ENCODE data around the gene ADAMTSL3. TPM values are rescaled to one million over a fixed set of nuclear protein-coding genes. Genes with fewer than 3 reads are reported as not detected.

ADAMTSL3 gene
- total RNA-seq, 1 donor from 2014 or later, result 0.17 TPM

DNA sequence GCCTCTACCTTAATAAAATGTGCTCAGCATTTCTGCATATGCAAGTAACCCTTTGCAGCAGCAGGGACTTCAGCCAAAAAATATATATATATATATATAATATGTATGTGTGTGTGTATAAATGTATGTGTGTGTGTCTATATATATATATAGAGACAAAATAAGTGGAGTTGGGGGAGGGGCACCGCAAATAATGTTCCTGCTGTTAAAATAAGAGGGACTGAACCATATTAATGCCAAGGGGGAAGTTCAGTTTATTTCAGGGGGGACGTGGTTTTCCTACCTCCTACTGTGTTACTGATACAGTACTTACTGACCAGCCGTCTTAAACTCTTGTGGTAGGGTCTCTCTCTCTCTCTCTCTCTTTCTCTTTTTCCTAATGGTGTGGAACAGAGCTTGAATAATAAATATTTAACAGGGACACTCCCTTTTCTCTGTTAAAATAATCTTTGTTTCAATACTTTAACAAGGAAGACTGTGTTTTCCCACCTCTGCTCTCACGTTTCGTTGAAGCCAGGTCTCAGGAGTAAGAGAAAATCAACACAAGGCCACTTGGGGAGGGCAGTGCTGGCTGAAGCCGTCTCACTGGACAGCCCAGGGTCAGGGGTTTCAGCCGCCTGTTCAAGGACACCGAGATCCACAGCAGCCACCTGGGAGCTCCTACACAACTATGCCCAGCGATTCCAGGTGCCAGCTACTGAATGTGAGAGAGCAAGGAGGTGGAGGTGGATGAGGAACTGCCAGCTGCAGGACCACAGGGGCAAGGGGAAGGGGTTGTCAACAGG lies 42.8 kb upstream of the ADAMTSL3 start:
- no peak overlapping the region for H3K27ac Mint-ChIP-seq (ENCODE audit: unreplicated experiment)
- TF ChIP-seq CTCF (IDR thresholded peaks at IDR 0.05), result no peak
- no peak overlapping the region for H3K4me3 Mint-ChIP-seq (ENCODE audit: unreplicated experiment)
- H3K4me1 Mint-ChIP-seq (ENCODE audit: low read depth), result no peaks in the 10 kb centered on the region
- no peaks in the 10 kb centered on the region for H3K9me3 Mint-ChIP-seq (ENCODE audit: low read depth)
- H3K27me3 Mint-ChIP-seq (ENCODE audit: low read depth), result peaks cover 2% of the 10 kb centered on the region
- no peaks in the 10 kb centered on the region for H3K36me3 Mint-ChIP-seq (ENCODE audit: low read depth)
- no peak for DNase-seq (ENCODE audit: low spot score)

DNA sequence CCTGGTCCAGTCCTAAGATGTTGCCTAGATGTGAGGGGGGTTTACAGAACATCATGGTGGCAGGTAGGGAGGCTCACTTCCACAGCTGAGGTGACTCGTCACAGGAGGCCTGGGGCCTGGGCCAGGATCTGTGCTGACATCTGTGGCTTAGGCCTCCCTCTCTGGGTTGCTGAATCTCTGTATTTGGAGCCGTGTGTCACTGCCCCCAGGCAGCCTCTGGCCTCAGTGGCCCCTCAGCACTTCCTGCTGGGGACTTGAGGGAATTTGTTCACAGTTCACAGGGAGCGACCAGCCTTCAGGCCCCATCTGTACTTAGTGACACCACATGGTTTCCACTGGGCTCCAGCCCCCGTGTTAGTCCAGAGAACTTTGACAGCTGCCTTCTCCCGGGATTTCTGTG lies 41.7 kb upstream of the ADAMTSL3 start:
- TF ChIP-seq CTCF (IDR thresholded peaks at IDR 0.05), result no peak
- H3K4me3 Mint-ChIP-seq (ENCODE audit: unreplicated experiment), result no peak overlapping the region
- H3K36me3 Mint-ChIP-seq (ENCODE audit: low read depth), result no peaks in the 10 kb centered on the region
- DNase-seq (ENCODE audit: low spot score), result no peak
- no peak overlapping the region for H3K27ac Mint-ChIP-seq (ENCODE audit: unreplicated experiment)
- H3K4me1 Mint-ChIP-seq (ENCODE audit: low read depth), result no peaks in the 10 kb centered on the region
- no peaks in the 10 kb centered on the region for H3K9me3 Mint-ChIP-seq (ENCODE audit: low read depth)
- H3K27me3 Mint-ChIP-seq (ENCODE audit: low read depth), result no peaks in the 10 kb centered on the region

DNA sequence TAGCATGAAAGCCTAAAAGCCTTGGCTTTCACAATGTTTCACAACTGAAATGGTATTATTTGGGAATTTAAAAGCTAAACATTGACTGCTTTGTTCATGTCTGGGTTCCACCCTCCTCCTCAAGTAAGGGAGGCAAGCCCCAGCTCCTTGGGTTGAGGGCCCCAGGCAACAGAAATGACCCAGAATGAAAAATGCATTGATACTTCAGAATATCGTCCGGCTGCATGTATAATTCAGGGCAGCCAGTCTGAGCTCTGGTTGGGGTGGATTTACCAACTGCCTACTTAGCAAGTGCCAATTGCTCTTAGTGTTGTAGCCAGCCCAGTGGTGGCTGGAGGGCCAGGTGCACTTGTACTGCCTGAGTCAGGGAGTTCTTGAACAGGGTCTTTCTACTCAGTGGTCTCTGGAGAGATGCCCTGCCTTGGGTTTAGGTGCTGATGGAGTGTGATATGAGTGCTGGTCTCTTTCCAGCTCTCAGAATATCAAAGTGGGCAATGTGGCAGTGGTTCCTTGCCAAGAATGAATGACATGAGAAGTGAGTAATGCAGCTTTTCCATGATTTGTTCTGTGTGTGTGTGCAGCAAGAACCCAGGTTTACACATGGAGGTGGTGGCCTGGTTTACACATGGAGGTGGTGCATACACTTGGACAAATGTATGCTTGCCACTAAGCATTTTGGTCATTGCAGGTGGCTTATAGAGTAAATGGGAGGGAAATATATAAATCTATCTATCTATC lies 40.9 kb upstream of the ADAMTSL3 start:
- Mint-ChIP-seq H3K9me3 (ENCODE audit: low read depth) (no peaks in the 10 kb centered on the region), H3K4me1 (ENCODE audit: low read depth) (no peaks in the 10 kb centered on the region), H3K27ac (ENCODE audit: unreplicated experiment) (no peak overlapping the region), H3K36me3 (ENCODE audit: low read depth) (no peaks in the 10 kb centered on the region), H3K27me3 (ENCODE audit: low read depth) (no peaks in the 10 kb centered on the region), H3K4me3 (ENCODE audit: unreplicated experiment) (no peak overlapping the region)
- DNase-seq (ENCODE audit: low spot score), result no peak
- TF ChIP-seq CTCF (IDR thresholded peaks at IDR 0.05), result no peak

GRCh38 chr15:83613714-83614113 lies 40.2 kb upstream of the ADAMTSL3 start:
- Mint-ChIP-seq H3K36me3 (ENCODE audit: low read depth) (no peaks in the 10 kb centered on the region), H3K9me3 (ENCODE audit: low read depth) (no peaks in the 10 kb centered on the region), H3K27me3 (ENCODE audit: low read depth) (no peaks in the 10 kb centered on the region), H3K4me3 (ENCODE audit: unreplicated experiment) (no peak overlapping the region), H3K27ac (ENCODE audit: unreplicated experiment) (no peak overlapping the region), H3K4me1 (ENCODE audit: low read depth) (no peaks in the 10 kb centered on the region)
- no peak for DNase-seq (ENCODE audit: low spot score)
- no peak for TF ChIP-seq CTCF (IDR thresholded peaks at IDR 0.05)

DNA sequence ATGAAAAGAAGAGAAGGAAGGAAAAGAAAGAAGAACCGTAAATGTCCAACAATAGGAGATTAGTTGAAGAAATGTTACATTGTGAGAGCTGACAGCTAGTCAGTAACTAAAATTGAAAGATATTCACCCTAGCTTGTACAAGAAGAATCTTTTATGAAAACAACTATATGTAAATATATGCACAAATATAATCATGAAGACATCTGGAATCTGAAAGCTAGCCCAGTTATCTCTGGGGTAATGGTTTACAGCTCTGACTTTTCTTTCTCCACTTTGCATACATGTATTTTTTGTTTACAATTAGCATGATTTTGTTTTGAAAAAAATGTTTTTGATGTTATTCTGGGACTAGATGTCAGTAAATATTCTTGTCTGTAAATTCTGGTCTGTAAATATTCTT lies 37.1 kb upstream of the ADAMTSL3 start:
- DNase-seq (ENCODE audit: low spot score), result no peak
- no peak overlapping the region for H3K4me3 Mint-ChIP-seq (ENCODE audit: unreplicated experiment)
- H3K9me3 Mint-ChIP-seq (ENCODE audit: low read depth), result peaks cover 11% of the 10 kb centered on the region

More for the DNA sequence above, 37.1 kb upstream of the ADAMTSL3 start:
- Mint-ChIP-seq H3K27me3 (ENCODE audit: low read depth) (no peaks in the 10 kb centered on the region), H3K36me3 (ENCODE audit: low read depth) (no peaks in the 10 kb centered on the region), H3K4me1 (ENCODE audit: low read depth) (no peaks in the 10 kb centered on the region), H3K27ac (ENCODE audit: unreplicated experiment) (no peak overlapping the region)
- no peak for TF ChIP-seq CTCF (IDR thresholded peaks at IDR 0.05)
